Caki2 (cell line): ENCODE results near the gene FGFRL1. TPM values are rescaled to one million over a fixed set of nuclear protein-coding genes. Genes with fewer than 3 reads are reported as not detected.
A peak's percentile ranks its signal among the peaks of the same experiment; 100 is the strongest.
"Not testable (repeated sequence)": the region's sequence is repeated elsewhere in the genome, so short reads cannot be mapped to it uniquely, and the experiment has no call there.

Experiments used
- DNase-seq: peaks from one replicate; pipeline ENCODE4 v3.0.0-alpha.2; 2015; ENCODE audit warnings: low read depth
- in situ Hi-C: cut with HindIII; loops from 2 replicates; pipeline ENCODE4 v1.10.0; 2016; ENCODE audit warnings: low sequenced_read_pairs, low pct_unique_long_range_greater_than_20kb, mixed read lengths
- total RNA-seq: library from RNA; depleted of rRNA; stranded (reverse); fragments of >200 nt; shearing (Covaris generic); gene quantifications from 2 replicates; pipeline ENCODE4 v1.2.3, GENCODE V29; 2014; ENCODE audit warnings: low replicate concordance

Gene FGFRL1
- total RNA-seq, 1 experiment from 2014 or later, result 70.9 TPM

GRCh38 chr4:989722-990471, 21.5 kb upstream of the FGFRL1 start:
- DNase-seq, result no peak
- in situ Hi-C loops, result no loop called here

- no peak for DNase-seq
- in situ Hi-C loops, result no loop called here
Measured at GRCh38 chr4:990746-991367, 20.6 kb upstream of the FGFRL1 start.

GRCh38 chr4:991451-992296, 19.8 kb upstream of the FGFRL1 start:
- no peak for DNase-seq
- in situ Hi-C loops, result no loop called here

- peak; percentile 93 for DNase-seq
- in situ Hi-C loops, result no loop called here
Measured at GRCh38 chr4:992297-993110, 18.9 kb upstream of the FGFRL1 start.

- DNase-seq, result peak; percentile 79
- in situ Hi-C loops, result no loop called here
Measured at GRCh38 chr4:993111-994029, 18.1 kb upstream of the FGFRL1 start, which contains the start of gene SLC26A1. TSS of gene SLC26A1 (minus strand) at chr4:993404. CDS start at chr4:991703, 1,701 bp downstream.

GRCh38 chr4:995311-996026, 16.0 kb upstream of the FGFRL1 start:
- no peak for DNase-seq
- in situ Hi-C loops, result no loop called here

GRCh38 chr4:996030-996996, 15.1 kb upstream of the FGFRL1 start:
- in situ Hi-C loops, result no loop called here
- DNase-seq, result no peak

- in situ Hi-C loops, result no loop called here
- no peak for DNase-seq
Measured at GRCh38 chr4:996997-997374, 14.4 kb upstream of the FGFRL1 start.

- DNase-seq, result no peak
- in situ Hi-C loops, result no loop called here
Measured at GRCh38 chr4:997375-998071, 13.9 kb upstream of the FGFRL1 start.

- in situ Hi-C loops, result no loop called here
- no peak for DNase-seq
Measured at GRCh38 chr4:998096-998691, 13.2 kb upstream of the FGFRL1 start.

- in situ Hi-C loops, DNase-seq: not testable (repeated sequence)
Measured at GRCh38 chr4:999240-999863, 12.1 kb upstream of the FGFRL1 start.

GRCh38 chr4:999882-1000425, 11.5 kb upstream of the FGFRL1 start:
- DNase-seq, result no peak
- in situ Hi-C loops, result no loop called here

- DNase-seq, result no peak
- in situ Hi-C loops, result no loop called here
Measured at GRCh38 chr4:1000686-1001260, 10.7 kb upstream of the FGFRL1 start.
